ENCODE measurements around the gene ELAVL4.

The ELAVL4 gene

DNA sequence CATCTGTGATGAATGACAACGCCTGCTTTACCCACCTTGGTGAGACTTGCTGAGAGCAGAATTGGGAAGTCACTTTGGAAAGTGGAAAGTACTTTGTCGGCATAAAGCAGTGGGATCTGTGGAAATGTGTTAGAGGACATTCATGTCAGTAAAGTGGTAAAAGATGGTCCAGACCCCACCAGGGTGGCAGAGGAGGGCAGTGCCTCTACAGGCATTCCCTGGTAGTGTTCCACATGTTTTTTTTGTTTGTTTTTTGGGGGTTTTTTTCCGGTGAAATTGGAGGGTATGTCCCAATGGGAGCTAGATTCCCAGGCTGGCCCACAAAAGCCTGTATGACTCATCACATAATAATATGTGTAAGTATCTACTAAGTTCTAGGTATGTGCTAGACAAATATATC, 80.6 kb downstream of the ELAVL4 start:
- no peaks in the 10 kb centered on the region for H3K36me3 ChIP-seq (ENCODE audit: insufficient read depth, low read length)
- H3K79me2 ChIP-seq (ENCODE audit: insufficient read depth, low read length): no peaks in the 10 kb centered on the region
- H4K20me1 ChIP-seq (ENCODE audit: insufficient read depth, low read length, poor library complexity, severe bottlenecking): no peaks in the 10 kb centered on the region
- H3K4me1 ChIP-seq (ENCODE audit: insufficient read depth, low read length, poor library complexity, severe bottlenecking): no peaks in the 10 kb centered on the region
- H3K4me3 ChIP-seq (ENCODE audit: low read length, poor library complexity, severe bottlenecking): no peak overlapping the region
- no peak overlapping the region for H2AFZ ChIP-seq (ENCODE audit: low read length)
- TF ChIP-seq, protein P1, sequence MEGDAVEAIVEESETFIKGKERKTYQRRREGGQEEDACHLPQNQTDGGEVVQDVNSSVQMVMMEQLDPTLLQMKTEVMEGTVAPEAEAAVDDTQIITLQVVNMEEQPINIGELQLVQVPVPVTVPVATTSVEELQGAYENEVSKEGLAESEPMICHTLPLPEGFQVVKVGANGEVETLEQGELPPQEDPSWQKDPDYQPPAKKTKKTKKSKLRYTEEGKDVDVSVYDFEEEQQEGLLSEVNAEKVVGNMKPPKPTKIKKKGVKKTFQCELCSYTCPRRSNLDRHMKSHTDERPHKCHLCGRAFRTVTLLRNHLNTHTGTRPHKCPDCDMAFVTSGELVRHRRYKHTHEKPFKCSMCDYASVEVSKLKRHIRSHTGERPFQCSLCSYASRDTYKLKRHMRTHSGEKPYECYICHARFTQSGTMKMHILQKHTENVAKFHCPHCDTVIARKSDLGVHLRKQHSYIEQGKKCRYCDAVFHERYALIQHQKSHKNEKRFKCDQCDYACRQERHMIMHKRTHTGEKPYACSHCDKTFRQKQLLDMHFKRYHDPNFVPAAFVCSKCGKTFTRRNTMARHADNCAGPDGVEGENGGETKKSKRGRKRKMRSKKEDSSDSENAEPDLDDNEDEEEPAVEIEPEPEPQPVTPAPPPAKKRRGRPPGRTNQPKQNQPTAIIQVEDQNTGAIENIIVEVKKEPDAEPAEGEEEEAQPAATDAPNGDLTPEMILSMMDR (conservative IDR thresholded peaks at IDR 0.05; ENCODE audit: low read length): no peak
- no peak for TF ChIP-seq EZH2phosphoT487 (IDR thresholded peaks at IDR 0.05; ENCODE audit: borderline replicate concordance)
- no peaks in the 10 kb centered on the region for H3F3A ChIP-seq (ENCODE audit: low read depth)
- H3K27me3 ChIP-seq (ENCODE audit: insufficient read depth, low read length, poor library complexity, severe bottlenecking): no peaks in the 10 kb centered on the region
- H3K9ac ChIP-seq (ENCODE audit: low read depth, low read length, poor library complexity, severe bottlenecking): no peak overlapping the region
- 0 out of 2 replicates have a peak, but pooled peaks cover 2% of the 10 kb centered on the region for H3K9me2 ChIP-seq (replicated peaks; ENCODE audit: low read depth, low read length)
- no peaks in the 10 kb centered on the region for H3K9me3 ChIP-seq (ENCODE audit: insufficient read depth, low read depth, low read length)
- H3K4me2 ChIP-seq (ENCODE audit: low read depth, low read length, poor library complexity, severe bottlenecking): no peak overlapping the region

DNA sequence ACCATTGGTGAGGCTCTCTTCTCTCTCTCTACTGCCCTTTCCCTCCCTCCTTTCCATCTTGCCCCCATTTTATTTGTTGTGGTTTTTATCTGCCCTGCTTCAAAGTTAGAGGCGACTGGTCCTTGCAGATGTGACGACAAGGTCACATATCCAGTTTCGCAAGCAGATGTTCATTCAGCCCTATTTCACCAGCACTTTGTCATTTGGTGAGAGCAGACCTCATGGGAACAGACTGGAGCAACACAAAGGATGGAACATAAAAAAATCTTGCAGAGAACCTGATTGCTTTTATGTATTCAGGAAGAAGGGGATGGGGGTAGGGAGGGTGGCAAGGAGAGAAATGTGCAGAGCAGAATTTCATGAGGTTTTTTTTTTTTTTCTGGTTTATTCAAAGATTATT, 84.3 kb downstream of the ELAVL4 start:
- no peaks in the 10 kb centered on the region for H3K36me3 ChIP-seq (ENCODE audit: insufficient read depth, low read length)
- no peak overlapping the region for H3K4me2 ChIP-seq (ENCODE audit: low read depth, low read length, poor library complexity, severe bottlenecking)
- no peaks in the 10 kb centered on the region for H3K4me1 ChIP-seq (ENCODE audit: insufficient read depth, low read length, poor library complexity, severe bottlenecking)
- H3K9ac ChIP-seq (ENCODE audit: low read depth, low read length, poor library complexity, severe bottlenecking): no peak overlapping the region
- H3K79me2 ChIP-seq (ENCODE audit: insufficient read depth, low read length): no peaks in the 10 kb centered on the region
- H3K4me3 ChIP-seq (ENCODE audit: low read length, poor library complexity, severe bottlenecking): no peak overlapping the region
- H4K20me1 ChIP-seq (ENCODE audit: insufficient read depth, low read length, poor library complexity, severe bottlenecking): no peaks in the 10 kb centered on the region
- 0 out of 2 replicates have a peak, but pooled peaks cover 2% of the 10 kb centered on the region for H3K9me2 ChIP-seq (replicated peaks; ENCODE audit: low read depth, low read length)
- no peak overlapping the region for H2AFZ ChIP-seq (ENCODE audit: low read length)
- no peaks in the 10 kb centered on the region for H3F3A ChIP-seq (ENCODE audit: low read depth)
- no peak for TF ChIP-seq EZH2phosphoT487 (IDR thresholded peaks at IDR 0.05; ENCODE audit: borderline replicate concordance)
- no peaks in the 10 kb centered on the region for H3K9me3 ChIP-seq (ENCODE audit: insufficient read depth, low read depth, low read length)
- H3K27me3 ChIP-seq (ENCODE audit: insufficient read depth, low read length, poor library complexity, severe bottlenecking): no peaks in the 10 kb centered on the region

DNA sequence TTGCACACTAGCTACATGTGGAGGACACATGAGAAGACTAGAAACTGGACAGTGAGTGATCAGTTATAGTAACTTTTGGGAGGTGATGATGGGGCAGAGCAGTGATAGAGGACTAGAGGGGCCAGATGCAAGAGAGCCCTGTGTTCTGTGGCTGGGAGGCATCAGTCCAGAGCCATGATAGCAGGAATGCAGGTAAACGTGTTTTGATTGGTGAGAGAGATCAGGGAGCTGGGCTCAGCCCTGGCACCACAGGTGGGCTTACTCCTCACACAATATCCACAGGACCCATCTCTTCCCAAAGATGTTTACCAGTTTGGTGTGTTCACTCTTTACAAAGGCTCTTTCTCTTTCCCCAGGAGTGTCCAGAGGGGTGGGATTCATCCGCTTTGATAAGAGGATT, 86.5 kb downstream of the ELAVL4 start:
- Histone ChIP-seq H3K9me3 (ENCODE audit: insufficient read depth, low read depth, low read length) (no peaks in the 10 kb centered on the region), H3K9me2 (replicated peaks; ENCODE audit: low read depth, low read length) (0 out of 2 replicates have a peak, but pooled peaks cover 2% of the 10 kb centered on the region), H3K4me3 (ENCODE audit: low read length, poor library complexity, severe bottlenecking) (no peak overlapping the region), H3K4me1 (ENCODE audit: insufficient read depth, low read length, poor library complexity, severe bottlenecking) (no peaks in the 10 kb centered on the region), H3K79me2 (ENCODE audit: insufficient read depth, low read length) (no peaks in the 10 kb centered on the region), H3K9ac (ENCODE audit: low read depth, low read length, poor library complexity, severe bottlenecking) (no peak overlapping the region), H3F3A (ENCODE audit: low read depth) (no peaks in the 10 kb centered on the region), H2AFZ (ENCODE audit: low read length) (no peak overlapping the region), H3K27me3 (ENCODE audit: insufficient read depth, low read length, poor library complexity, severe bottlenecking) (no peaks in the 10 kb centered on the region), H3K36me3 (ENCODE audit: insufficient read depth, low read length) (no peaks in the 10 kb centered on the region), H4K20me1 (ENCODE audit: insufficient read depth, low read length, poor library complexity, severe bottlenecking) (no peaks in the 10 kb centered on the region), H3K4me2 (ENCODE audit: low read depth, low read length, poor library complexity, severe bottlenecking) (no peak overlapping the region)
- TF ChIP-seq, protein P1 (conservative IDR thresholded peaks at IDR 0.05; ENCODE audit: low read length): no peak
- TF ChIP-seq EZH2phosphoT487 (IDR thresholded peaks at IDR 0.05; ENCODE audit: borderline replicate concordance): no peak

DNA sequence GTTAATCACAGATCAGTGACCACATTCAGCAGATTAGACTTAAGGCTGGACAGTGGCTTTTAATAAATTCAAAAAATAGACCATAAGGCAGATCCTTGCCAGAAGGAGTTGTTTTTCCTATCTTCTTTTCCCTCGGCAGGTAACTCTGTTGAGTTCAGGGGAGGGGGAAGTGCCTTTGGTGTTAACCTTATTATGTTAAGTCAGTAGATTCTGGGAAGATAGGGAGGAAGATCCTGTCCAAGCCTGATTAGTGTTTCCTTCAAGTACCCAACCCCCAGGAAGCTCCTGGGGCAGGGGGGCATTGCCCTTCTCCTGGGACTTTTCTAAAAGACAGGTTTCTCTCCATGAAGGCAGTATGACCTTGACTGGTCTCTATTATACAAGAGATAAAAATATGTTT, 87.4 kb downstream of the ELAVL4 start:
- Histone ChIP-seq H3K79me2 (ENCODE audit: insufficient read depth, low read length) (no peaks in the 10 kb centered on the region), H3K9me3 (ENCODE audit: insufficient read depth, low read depth, low read length) (no peaks in the 10 kb centered on the region), H3F3A (ENCODE audit: low read depth) (no peaks in the 10 kb centered on the region), H3K27me3 (ENCODE audit: insufficient read depth, low read length, poor library complexity, severe bottlenecking) (no peaks in the 10 kb centered on the region), H4K20me1 (ENCODE audit: insufficient read depth, low read length, poor library complexity, severe bottlenecking) (no peaks in the 10 kb centered on the region), H3K36me3 (ENCODE audit: insufficient read depth, low read length) (no peaks in the 10 kb centered on the region), H3K4me3 (ENCODE audit: low read length, poor library complexity, severe bottlenecking) (no peak overlapping the region), H2AFZ (ENCODE audit: low read length) (no peak overlapping the region), H3K9me2 (replicated peaks; ENCODE audit: low read depth, low read length) (0 out of 2 replicates have a peak, but pooled peaks cover 2% of the 10 kb centered on the region), H3K4me2 (ENCODE audit: low read depth, low read length, poor library complexity, severe bottlenecking) (no peak overlapping the region), H3K4me1 (ENCODE audit: insufficient read depth, low read length, poor library complexity, severe bottlenecking) (no peaks in the 10 kb centered on the region), H3K9ac (ENCODE audit: low read depth, low read length, poor library complexity, severe bottlenecking) (no peak overlapping the region)
- no peak for TF ChIP-seq EZH2phosphoT487 (IDR thresholded peaks at IDR 0.05; ENCODE audit: borderline replicate concordance)
- TF ChIP-seq, protein P1 (conservative IDR thresholded peaks at IDR 0.05; ENCODE audit: low read length): no peak
